ENCODE results near the gene KLF12.

DNA sequence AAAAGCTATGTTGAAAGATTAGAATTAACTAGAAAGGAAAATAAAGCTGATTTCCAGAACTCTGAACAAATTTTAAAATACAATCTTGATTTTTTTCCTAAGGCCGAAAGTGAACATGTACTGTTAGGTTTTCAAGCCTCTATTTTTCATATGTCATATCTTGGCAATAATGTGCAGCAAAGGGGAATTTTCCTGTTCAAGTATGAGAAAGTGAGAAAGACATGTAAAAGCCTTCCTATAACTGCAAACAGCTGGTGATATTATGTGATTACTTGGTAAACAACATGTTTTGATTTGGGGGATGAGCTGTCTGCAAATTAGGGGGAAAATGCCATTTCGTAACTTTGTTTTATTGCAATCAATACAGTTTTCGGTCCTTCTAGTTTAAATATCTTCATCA is 4.0 kb upstream of the KLF12 start:
- TF ChIP-seq, protein P1, sequence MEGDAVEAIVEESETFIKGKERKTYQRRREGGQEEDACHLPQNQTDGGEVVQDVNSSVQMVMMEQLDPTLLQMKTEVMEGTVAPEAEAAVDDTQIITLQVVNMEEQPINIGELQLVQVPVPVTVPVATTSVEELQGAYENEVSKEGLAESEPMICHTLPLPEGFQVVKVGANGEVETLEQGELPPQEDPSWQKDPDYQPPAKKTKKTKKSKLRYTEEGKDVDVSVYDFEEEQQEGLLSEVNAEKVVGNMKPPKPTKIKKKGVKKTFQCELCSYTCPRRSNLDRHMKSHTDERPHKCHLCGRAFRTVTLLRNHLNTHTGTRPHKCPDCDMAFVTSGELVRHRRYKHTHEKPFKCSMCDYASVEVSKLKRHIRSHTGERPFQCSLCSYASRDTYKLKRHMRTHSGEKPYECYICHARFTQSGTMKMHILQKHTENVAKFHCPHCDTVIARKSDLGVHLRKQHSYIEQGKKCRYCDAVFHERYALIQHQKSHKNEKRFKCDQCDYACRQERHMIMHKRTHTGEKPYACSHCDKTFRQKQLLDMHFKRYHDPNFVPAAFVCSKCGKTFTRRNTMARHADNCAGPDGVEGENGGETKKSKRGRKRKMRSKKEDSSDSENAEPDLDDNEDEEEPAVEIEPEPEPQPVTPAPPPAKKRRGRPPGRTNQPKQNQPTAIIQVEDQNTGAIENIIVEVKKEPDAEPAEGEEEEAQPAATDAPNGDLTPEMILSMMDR (IDR thresholded peaks at IDR 0.05): no peak
- TF ChIP-seq POLR2A (IDR thresholded peaks at IDR 0.05) (no peak), POLR2AphosphoS5 (IDR thresholded peaks at IDR 0.05; ENCODE audit: insufficient read depth in 1 of 2, low read depth in 1 of 2) (no peak)

Measured in vagina (tissue), 2 donors.